Endodermal cell (in vitro differentiated cells): ENCODE data around the gene PANK4. TPM values are rescaled to one million over a fixed set of nuclear protein-coding genes. Genes with fewer than 3 reads are reported as not detected.

Experiments
- DNase-seq: peaks from one replicate; pipeline ENCODE4 v3.0.0-alpha.2; 2017
- H3K27ac ChIP-seq: 2 replicates; pipeline ENCODE4 v1.5.1; 2013; ENCODE audit warnings: mild to moderate bottlenecking, low read depth, low read length, moderate library complexity
- H3K27me3 ChIP-seq: 2 replicates; pipeline ENCODE4 v1.6.1; 2013; ENCODE audit warnings: mild to moderate bottlenecking, low read length, moderate library complexity; ENCODE audit not compliant: insufficient read depth, control insufficient read depth, poor library complexity, severe bottlenecking
- H3K36me3 ChIP-seq: 2 replicates; pipeline ENCODE4 v1.7.0; 2013; ENCODE audit warnings: mild to moderate bottlenecking, low read length, moderate library complexity; ENCODE audit not compliant: control insufficient read depth, insufficient read depth
- H3K4me1 ChIP-seq: one replicate; pipeline ENCODE4 v1.7.0; 2013; ENCODE audit warnings: low read length; ENCODE audit not compliant: control insufficient read depth, insufficient read depth
- H3K4me3 ChIP-seq: 2 replicates; pipeline ENCODE4 v1.5.1; 2013; ENCODE audit warnings: mild to moderate bottlenecking, low read length, moderate library complexity
- H3K9ac ChIP-seq: 2 replicates; pipeline ENCODE4 v1.6.1; 2013; ENCODE audit warnings: mild to moderate bottlenecking, low read length, moderate library complexity; ENCODE audit not compliant: poor library complexity, severe bottlenecking; ENCODE audit errors: extremely low read depth
- H3K9me3 ChIP-seq: 2 replicates; pipeline ENCODE4 v1.6.1; 2013; ENCODE audit warnings: mild to moderate bottlenecking, low read length, moderate library complexity; ENCODE audit not compliant: control insufficient read depth
- H3K27ac Mint-ChIP-seq: 2 replicates; pipeline ENCODE4 v1.8.0; 2020; ENCODE audit warnings: mixed read lengths
- H3K27me3 Mint-ChIP-seq: 2 replicates; pipeline ENCODE4 v1.8.0; 2021; ENCODE audit warnings: mild to moderate bottlenecking, mixed read lengths; ENCODE audit not compliant: insufficient read depth
- H3K36me3 Mint-ChIP-seq: 2 replicates; pipeline ENCODE4 v1.8.0; 2020; ENCODE audit warnings: low read depth, mixed read lengths
- H3K4me1 Mint-ChIP-seq: 2 replicates; pipeline ENCODE4 v1.8.0; 2020; ENCODE audit warnings: mixed read lengths
- H3K4me3 Mint-ChIP-seq: 2 replicates; pipeline ENCODE4 v1.8.0; 2020; ENCODE audit warnings: mild to moderate bottlenecking, moderate library complexity, mixed read lengths
- H3K9me3 Mint-ChIP-seq: 2 replicates; pipeline ENCODE4 v1.8.0; 2020; ENCODE audit warnings: mild to moderate bottlenecking, mixed read lengths
- WGBS, 2 experiments: methylation state at CpG; one replicate each; pipeline versions ENCODE4 v1.1.5 to v1.1.7; 2013; ENCODE audit warnings: missing lambda C conversion rate in 2 of 2, mixed read lengths in 1 of 2; ENCODE audit not compliant: insufficient coverage in 1 of 2, insufficient read length in 1 of 2; 5-methylcytosine and 5-hydroxymethylcytosine counted together
- total RNA-seq, 2 donors: library from RNA; stranded (reverse); fragmentation: NEBNext Ultra II Directional in 1 of 2; extraction: Animal tissue kit (Norgen Biotek cat#: 25700) in 1 of 2; gene quantifications; 2 replicates in 1 of 2; 3 replicates in 1 of 2; pipeline ENCODE4 v1.2.1, GENCODE V29; 2021
- TF ChIP-seq, protein P1 (sequence below): fragments of 200-600 bp; sonication (generic); conservative IDR thresholded peaks from 2 replicates; pipeline ENCODE4 v1.5.0; 2021; ENCODE audit warnings: antibody characterized with exemption, mild to moderate bottlenecking

Gene PANK4
- total RNA-seq, 2 donors from 2014 or later: 45.6 to 49.5 TPM

DNA sequence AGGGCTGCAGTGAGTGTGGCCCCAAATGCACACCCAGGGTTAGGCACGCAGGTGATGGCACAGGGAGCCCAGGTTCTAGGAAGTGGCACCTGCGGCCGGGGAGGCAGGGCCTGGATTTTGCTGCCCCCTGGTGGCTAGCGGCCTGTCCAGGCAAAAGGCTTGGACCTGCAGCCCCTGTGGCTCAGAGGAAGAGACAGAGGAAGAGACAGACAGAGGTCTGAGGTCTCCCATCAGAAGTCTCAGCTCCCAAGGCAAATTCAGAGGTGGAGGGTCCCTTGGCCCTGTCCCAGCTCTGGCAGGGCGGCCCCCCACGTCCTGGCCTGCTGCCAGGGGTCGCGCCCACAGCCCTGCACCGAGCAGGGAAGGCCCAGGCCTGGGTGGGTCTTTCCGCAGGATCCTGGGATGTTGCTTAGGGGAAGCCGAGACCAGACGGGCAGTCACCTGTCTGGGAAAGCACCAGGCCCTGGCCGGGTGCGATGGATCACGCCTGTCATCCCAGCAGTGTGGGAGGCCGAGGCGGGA, 21.7 kb upstream of the PANK4 start:
- Histone ChIP-seq H3K36me3 (no peaks in the 10 kb centered on the region), H3K27me3 (no peaks in the 10 kb centered on the region), H3K4me1 (no peaks in the 10 kb centered on the region), H3K27ac (peak overlapping the region; percentile 83), H3K9ac (no peak overlapping the region), H3K4me3 (no peak overlapping the region), H3K9me3 (no peaks in the 10 kb centered on the region)
- H3K4me3 Mint-ChIP-seq: peak overlapping the region; percentile 60
- H3K27me3 Mint-ChIP-seq: no peaks in the 10 kb centered on the region
- peak overlapping the region; percentile 78 for H3K27ac Mint-ChIP-seq
- DNase-seq: peak; percentile 96
- WGBS, 2 experiments: 0 to 53% methylated on average over 2 to 17 of the region's 17 CpGs
- H3K36me3 Mint-ChIP-seq: no peaks in the 10 kb centered on the region
- H3K4me1 Mint-ChIP-seq: no peaks in the 10 kb centered on the region
- TF ChIP-seq, protein P1, sequence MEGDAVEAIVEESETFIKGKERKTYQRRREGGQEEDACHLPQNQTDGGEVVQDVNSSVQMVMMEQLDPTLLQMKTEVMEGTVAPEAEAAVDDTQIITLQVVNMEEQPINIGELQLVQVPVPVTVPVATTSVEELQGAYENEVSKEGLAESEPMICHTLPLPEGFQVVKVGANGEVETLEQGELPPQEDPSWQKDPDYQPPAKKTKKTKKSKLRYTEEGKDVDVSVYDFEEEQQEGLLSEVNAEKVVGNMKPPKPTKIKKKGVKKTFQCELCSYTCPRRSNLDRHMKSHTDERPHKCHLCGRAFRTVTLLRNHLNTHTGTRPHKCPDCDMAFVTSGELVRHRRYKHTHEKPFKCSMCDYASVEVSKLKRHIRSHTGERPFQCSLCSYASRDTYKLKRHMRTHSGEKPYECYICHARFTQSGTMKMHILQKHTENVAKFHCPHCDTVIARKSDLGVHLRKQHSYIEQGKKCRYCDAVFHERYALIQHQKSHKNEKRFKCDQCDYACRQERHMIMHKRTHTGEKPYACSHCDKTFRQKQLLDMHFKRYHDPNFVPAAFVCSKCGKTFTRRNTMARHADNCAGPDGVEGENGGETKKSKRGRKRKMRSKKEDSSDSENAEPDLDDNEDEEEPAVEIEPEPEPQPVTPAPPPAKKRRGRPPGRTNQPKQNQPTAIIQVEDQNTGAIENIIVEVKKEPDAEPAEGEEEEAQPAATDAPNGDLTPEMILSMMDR: peak; percentile 97
- H3K9me3 Mint-ChIP-seq: no peaks in the 10 kb centered on the region

DNA sequence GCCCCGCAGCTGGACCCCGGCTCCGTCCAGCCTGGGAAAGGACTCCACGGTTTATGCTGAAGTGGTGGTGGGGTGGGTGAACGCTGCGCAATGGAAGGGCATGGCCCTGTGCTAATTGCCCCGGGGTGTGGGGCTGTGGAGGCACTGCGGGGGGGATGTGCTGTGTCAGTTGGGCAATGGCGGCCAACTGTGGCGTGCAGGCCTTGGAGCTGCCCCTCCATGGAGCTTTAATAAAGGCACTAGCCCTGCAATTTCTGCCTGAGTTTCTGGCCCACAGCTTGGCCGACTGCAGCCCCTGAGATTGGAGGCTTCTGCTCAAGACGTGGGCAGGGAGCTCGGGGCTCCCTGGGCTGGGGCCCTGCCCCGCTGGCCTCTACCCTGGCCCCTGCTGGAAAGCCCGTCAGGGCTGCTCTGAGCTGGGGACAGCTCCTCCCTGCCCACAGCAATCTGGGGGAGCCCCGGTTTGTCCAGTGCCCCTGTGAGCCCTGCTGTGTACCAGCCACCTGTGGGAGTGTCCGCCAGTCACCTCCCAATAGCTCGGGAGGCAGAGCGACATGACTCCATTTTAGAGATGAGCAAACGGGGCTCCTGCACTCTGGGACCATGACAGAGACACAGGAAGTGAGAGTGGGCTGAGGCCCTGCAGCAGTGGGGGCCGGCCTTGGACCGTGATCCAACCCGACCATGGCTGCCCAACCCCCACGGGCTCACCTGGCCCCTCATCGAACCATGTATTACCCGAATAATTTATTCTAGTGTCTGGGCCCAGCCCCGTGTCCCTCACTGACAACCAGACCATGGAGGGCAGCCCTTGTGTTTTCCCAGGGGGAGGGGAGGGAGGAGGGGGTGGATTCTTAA, 21.0 kb upstream of the PANK4 start:
- Histone ChIP-seq H3K27ac (peak overlapping the region; percentile 90), H3K9ac (peak overlapping the region; percentile 30), H3K4me3 (peak overlapping the region; percentile 82), H3K9me3 (no peaks in the 10 kb centered on the region), H3K4me1 (no peaks in the 10 kb centered on the region), H3K27me3 (no peaks in the 10 kb centered on the region), H3K36me3 (no peaks in the 10 kb centered on the region)
- Mint-ChIP-seq H3K9me3 (no peaks in the 10 kb centered on the region), H3K4me3 (peak overlapping the region; percentile 60), H3K27me3 (no peaks in the 10 kb centered on the region), H3K4me1 (no peaks in the 10 kb centered on the region), H3K27ac (peak overlapping the region; percentile 78), H3K36me3 (no peaks in the 10 kb centered on the region)
- TF ChIP-seq, protein P1: no peak
- 19 to 26% methylated on average over 13 to 27 of the region's 27 CpGs for WGBS, 2 experiments
- DNase-seq: no peak

DNA sequence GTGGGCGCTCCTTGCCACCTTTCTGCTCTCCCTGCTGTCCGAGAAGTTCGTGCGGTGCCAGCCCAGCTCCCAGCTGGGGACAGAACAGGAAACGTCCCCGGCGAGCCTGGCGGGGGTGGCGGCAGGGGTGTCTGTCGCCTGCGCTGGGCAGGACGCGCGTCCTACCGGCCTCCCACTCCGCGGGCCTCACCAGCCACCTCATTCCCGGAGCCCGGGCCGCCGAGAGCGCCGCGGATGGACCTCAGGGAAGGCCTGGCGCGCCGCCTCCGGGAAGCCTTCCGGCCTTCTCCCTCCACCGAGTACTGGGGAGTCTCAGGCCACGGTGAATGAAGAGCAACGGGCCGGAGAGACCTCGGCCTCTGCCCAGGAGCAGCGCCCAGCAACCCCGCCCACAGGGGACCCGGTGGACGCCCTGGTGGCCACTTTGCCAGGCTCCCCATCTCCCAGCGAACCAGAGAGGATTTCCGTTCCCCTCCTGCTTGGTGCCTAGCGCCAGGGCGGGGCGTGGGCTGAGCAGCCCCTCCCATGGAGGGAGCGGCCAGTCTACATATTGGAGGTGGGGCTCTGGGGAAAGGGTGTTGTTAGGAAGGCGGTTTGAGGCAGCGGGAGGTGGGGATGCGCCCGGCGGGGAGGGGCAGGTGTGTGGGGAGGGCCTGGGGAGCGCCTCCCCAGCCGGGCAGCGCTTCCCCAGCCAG, 20.3 kb upstream of the PANK4 start:
- no peaks in the 10 kb centered on the region for H3K4me1 ChIP-seq
- Mint-ChIP-seq H3K36me3 (no peaks in the 10 kb centered on the region), H3K4me1 (no peaks in the 10 kb centered on the region), H3K9me3 (no peaks in the 10 kb centered on the region), H3K4me3 (peak overlapping the region; percentile 60), H3K27me3 (peaks cover 6% of the 10 kb centered on the region), H3K27ac (peak overlapping the region; percentile 78)
- peak overlapping the region; percentile 57 for H3K9ac ChIP-seq
- DNase-seq: peak; percentile 96
- H3K36me3 ChIP-seq: no peaks in the 10 kb centered on the region
- H3K9me3 ChIP-seq: no peaks in the 10 kb centered on the region
- H3K27me3 ChIP-seq: no peaks in the 10 kb centered on the region
- H3K27ac ChIP-seq: peak overlapping the region; percentile 90
- H3K4me3 ChIP-seq: peak overlapping the region; percentile 82
- TF ChIP-seq, protein P1: peak; percentile 57
- WGBS, 2 experiments: 0 to 1% methylated on average over 6 to 52 of the region's 52 CpGs
